Peyer's patch (tissue), 4 donors: ENCODE results near the gene TAB3.

Experiments
- POLR2A ChIP-seq, 2 donors: fragments of 450-650 bp; IDR thresholded peaks; one replicate each; pipeline ENCODE4 v1.5.1; 2017; ENCODE audit warnings: antibody characterized with exemption in 2 of 2, mild to moderate bottlenecking in 2 of 2, moderate library complexity in 2 of 2
- TF ChIP-seq, protein P1 (sequence below), 6 experiments: fragments of 450-650 bp in 4 of 6; fragments of 200-600 bp in 2 of 6; sonication (generic) in 1 of 6; IDR thresholded peaks; one replicate each; pipeline ENCODE4 v1.5.1; 2017 to 2019; ENCODE audit warnings: antibody characterized with exemption in 6 of 6, mild to moderate bottlenecking in 3 of 6, moderate library complexity in 1 of 6

DNA sequence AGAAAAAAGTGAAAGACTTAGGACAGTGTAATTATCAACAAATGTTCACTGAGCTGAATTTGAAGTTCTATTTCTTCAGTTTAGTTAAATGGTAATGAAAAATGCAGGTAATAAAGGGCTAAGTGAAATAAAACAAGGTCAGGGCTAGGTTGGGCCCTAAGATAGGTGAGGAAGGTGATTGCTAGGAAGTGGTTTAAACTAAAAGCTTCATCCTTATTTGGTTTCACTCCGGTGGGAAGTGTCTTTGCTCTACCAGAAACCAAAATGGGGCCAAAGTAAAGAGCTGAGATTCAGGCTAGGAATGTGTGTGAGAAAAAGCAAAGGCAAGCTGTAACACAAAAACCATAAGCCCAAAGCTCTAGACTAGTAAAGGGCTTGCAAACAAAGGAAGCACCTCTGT, 31.0 kb downstream of the TAB3 start:
- no peak for TF ChIP-seq POLR2A (IDR thresholded peaks at IDR 0.05)
- TF ChIP-seq, protein P1, sequence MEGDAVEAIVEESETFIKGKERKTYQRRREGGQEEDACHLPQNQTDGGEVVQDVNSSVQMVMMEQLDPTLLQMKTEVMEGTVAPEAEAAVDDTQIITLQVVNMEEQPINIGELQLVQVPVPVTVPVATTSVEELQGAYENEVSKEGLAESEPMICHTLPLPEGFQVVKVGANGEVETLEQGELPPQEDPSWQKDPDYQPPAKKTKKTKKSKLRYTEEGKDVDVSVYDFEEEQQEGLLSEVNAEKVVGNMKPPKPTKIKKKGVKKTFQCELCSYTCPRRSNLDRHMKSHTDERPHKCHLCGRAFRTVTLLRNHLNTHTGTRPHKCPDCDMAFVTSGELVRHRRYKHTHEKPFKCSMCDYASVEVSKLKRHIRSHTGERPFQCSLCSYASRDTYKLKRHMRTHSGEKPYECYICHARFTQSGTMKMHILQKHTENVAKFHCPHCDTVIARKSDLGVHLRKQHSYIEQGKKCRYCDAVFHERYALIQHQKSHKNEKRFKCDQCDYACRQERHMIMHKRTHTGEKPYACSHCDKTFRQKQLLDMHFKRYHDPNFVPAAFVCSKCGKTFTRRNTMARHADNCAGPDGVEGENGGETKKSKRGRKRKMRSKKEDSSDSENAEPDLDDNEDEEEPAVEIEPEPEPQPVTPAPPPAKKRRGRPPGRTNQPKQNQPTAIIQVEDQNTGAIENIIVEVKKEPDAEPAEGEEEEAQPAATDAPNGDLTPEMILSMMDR (IDR thresholded peaks at IDR 0.05), result no peak
